K562 (cell line): ENCODE data around the gene SERPING1. TPM values are rescaled to one million over a fixed set of nuclear protein-coding genes. Genes with fewer than 3 reads are reported as not detected.
A peak's percentile ranks its signal among the peaks of the same experiment; 100 is the strongest.

Experiments used
- NFRKB ChIP-seq: fragments of 450-650 bp; IDR thresholded peaks from 2 replicates; pipeline ENCODE4 v1.6.1; 2016; ENCODE audit warnings: low read depth
- SIX5 ChIP-seq, 2 experiments: IDR thresholded peaks; 2 replicates each; pipeline ENCODE4 v1.6.1; 2011; ENCODE audit warnings: low read length in 2 of 2, borderline replicate concordance in 1 of 2, low read depth in 1 of 2, mild to moderate bottlenecking in 1 of 2, moderate library complexity in 1 of 2; ENCODE audit not compliant: insufficient read depth in 1 of 2
- ZNF318 ChIP-seq, 2 experiments: fragments of 450-650 bp; IDR thresholded peaks; 2 replicates each; pipeline ENCODE4 v1.6.1; 2016; ENCODE audit warnings: mild to moderate bottlenecking in 2 of 2, borderline replicate concordance in 1 of 2, low read depth in 1 of 2, moderate library complexity in 1 of 2
- polyA plus RNA-seq, 8 experiments: library from polyadenylated mRNA; depleted of rRNA in 4 of 8; stranded (reverse) in 5 of 8; unstranded in 3 of 8; fragments of >200 nt; fragmentation: Nextera tagmentation in 2 of 8; fragmentation: Illumina TruSeq in 1 of 8; extraction: Ambion mirVana in 2 of 8; extraction: Trizol in 1 of 8; gene quantifications; 2 replicates each; pipeline versions ENCODE4 v1.2.1 to v1.2.3, GENCODE V29; 2011 to 2014; ENCODE audit warnings: inconsistent platforms in 1 of 8, missing spikeins in 1 of 8
- total RNA-seq, 7 experiments: library from RNA; depleted of rRNA in 6 of 7; stranded (reverse); fragments of >200 nt in 6 of 7; fragmentation: Illumina TruSeq in 2 of 7; extraction: Trizol in 2 of 7; gene quantifications; 2 replicates each; pipeline versions ENCODE4 v1.2.1 to v1.2.3, GENCODE V29; 2011 to 2021; ENCODE audit warnings: low replicate concordance in 1 of 7

Gene SERPING1
- total and polyA plus RNA-seq, 9 of the 15 experiments (the other 6 are each of a cell fraction or from before 2014, with no cell fraction given), result 0.10 to 1.00 (median 0.21) TPM; not detected in 2

GRCh38 chr11:57653163-57653562 lies 55.7 kb downstream of the SERPING1 start (continued):
- TF ChIP-seq ZNF318 (IDR thresholded peaks at IDR 0.05; ENCODE audit: borderline replicate concordance in 1 of 2, low read depth in 1 of 2) (0 out of 4 replicates have a peak, but pooled peaks of 1 of the 2 experiments have one; percentile 15), NFRKB (peak; percentile 60; the same call in 1 of the 2 replicates), SIX5 (IDR thresholded peaks at IDR 0.05; ENCODE audit: borderline replicate concordance in 1 of 2, insufficient read depth in 1 of 2, low read depth in 1 of 2, low read length in 2 of 2) (no peak)
